IMR-90 (cell line): Measurements from ENCODE around the gene HECTD2. TPM values are rescaled to one million over a fixed set of nuclear protein-coding genes. Genes with fewer than 3 reads are reported as not detected.

Source experiments
- ATAC-seq: fragments of 200-7000 bp; cut with Tn5 transposase; 2 replicates; pipeline ENCODE4 v1.9.1; 2020; ENCODE audit warnings: low read depth, mild to moderate bottlenecking, moderate library complexity
- BruUV-seq: library from RNA; stranded (reverse); fragments of 400-500 nt; replicated peaks from 2 replicates; lab custom pipeline; 2021; lab: Mats Ljungman, UMichigan
- CTCF ChIA-PET: fragments of 300-600 bp; formaldehyde crosslinking; extraction: SDS; loops from one replicate; lab custom pipeline; 2021; ENCODE audit warnings: antibody characterized with exemption; lab: Yijun Ruan, JAX
- POLR2A ChIA-PET: fragments of 300-600 bp; sonication (Branson Sonifier 250); formaldehyde crosslinking; loops from one replicate; lab custom pipeline; 2022; ENCODE audit warnings: antibody characterized with exemption; ENCODE audit not compliant: unreplicated experiment; lab: Charles Lee
- DNase-seq: peaks from one replicate; pipeline ENCODE4 v3.0.0; 2013
- H2AFZ ChIP-seq: replicated peaks from 2 replicates; pipeline ENCODE3; 2013; ENCODE audit warnings: low read length, mild to moderate bottlenecking; ENCODE audit not compliant: poor library complexity
- H2AK5ac ChIP-seq: 2 replicates; pipeline ENCODE4 v1.6.1; 2013; ENCODE audit warnings: low read depth, low read length, inconsistent platforms
- H2AK9ac ChIP-seq: replicated peaks from 2 replicates; pipeline ENCODE3; 2013; ENCODE audit warnings: mild to moderate bottlenecking, low read depth, low read length, moderate library complexity; ENCODE audit not compliant: poor library complexity
- H2BK120ac ChIP-seq: 2 replicates; pipeline ENCODE4 v1.6.1; 2013; ENCODE audit warnings: low read depth, low read length, inconsistent platforms
- H2BK15ac ChIP-seq: 3 replicates; pipeline ENCODE4 v1.6.1; 2013; ENCODE audit warnings: low read depth, low read length, inconsistent platforms
- H2BK20ac ChIP-seq: 2 replicates; pipeline ENCODE4 v1.6.1; 2013; ENCODE audit warnings: low read depth, mild to moderate bottlenecking, inconsistent platforms, low read length, moderate library complexity
- H2BK5ac ChIP-seq: 2 replicates; pipeline ENCODE4 v1.6.1; 2013; ENCODE audit warnings: mild to moderate bottlenecking, low read depth, low read length, inconsistent platforms; ENCODE audit not compliant: poor library complexity, severe bottlenecking
- H3K14ac ChIP-seq: replicated peaks from 2 replicates; pipeline ENCODE4 v1.6.1; 2013; ENCODE audit warnings: low read depth, low read length, inconsistent platforms
- H3K18ac ChIP-seq: 2 replicates; pipeline ENCODE4 v1.6.1; 2013; ENCODE audit warnings: low read depth, low read length, control low read depth
- H3K23ac ChIP-seq: 2 replicates; pipeline ENCODE4 v1.6.1; 2013; ENCODE audit warnings: low read depth, low read length, inconsistent platforms
- H3K27ac ChIP-seq: 2 replicates; pipeline ENCODE4 v1.5.1; 2013; ENCODE audit warnings: mild to moderate bottlenecking, control low read depth, low read length; ENCODE audit not compliant: insufficient read depth
- H3K27me3 ChIP-seq: 2 replicates; pipeline ENCODE4 v1.6.1; 2013; ENCODE audit warnings: low read length; ENCODE audit not compliant: control insufficient read depth, insufficient read depth
- H3K36me3 ChIP-seq: 2 replicates; pipeline ENCODE4 v1.6.1; 2013; ENCODE audit warnings: low read length, mixed read lengths; ENCODE audit not compliant: control insufficient read depth, insufficient read depth
- H3K4ac ChIP-seq: 2 replicates; pipeline ENCODE4 v1.6.1; 2013; ENCODE audit warnings: low read depth, low read length, inconsistent platforms
- H3K4me1 ChIP-seq: 2 replicates; pipeline ENCODE4 v1.6.1; 2013; ENCODE audit warnings: low read length, mixed read lengths; ENCODE audit not compliant: control insufficient read depth, insufficient read depth
- H3K4me2 ChIP-seq: 2 replicates; pipeline ENCODE4 v1.6.1; 2013; ENCODE audit warnings: low read depth, mild to moderate bottlenecking, control low read depth, low read length, moderate library complexity
- H3K4me3 ChIP-seq: 2 replicates; pipeline ENCODE4 v1.5.1; 2013; ENCODE audit warnings: low read depth, mild to moderate bottlenecking, control low read depth, low read length, moderate library complexity; ENCODE audit not compliant: insufficient read depth
- H3K56ac ChIP-seq: 2 replicates; pipeline ENCODE4 v1.6.1; 2013; ENCODE audit warnings: low read length, inconsistent platforms; ENCODE audit not compliant: insufficient read depth; ENCODE audit errors: extremely low read depth
- H3K79me1 ChIP-seq, 2 experiments: 2 replicates each; pipeline ENCODE4 v1.6.1; 2013; ENCODE audit warnings: low read length in 2 of 2, inconsistent platforms in 1 of 2, low read depth in 1 of 2
- H3K9ac ChIP-seq: 2 replicates; pipeline ENCODE4 v1.6.1; 2013; ENCODE audit warnings: low read depth, low read length, control low read depth
- H3K9me1 ChIP-seq: 2 replicates; pipeline ENCODE4 v1.6.1; 2013; ENCODE audit warnings: low read length, inconsistent platforms; ENCODE audit not compliant: insufficient read depth
- H3K9me3 ChIP-seq: 2 replicates; pipeline ENCODE4 v1.6.1; 2013; ENCODE audit warnings: low read length; ENCODE audit not compliant: control insufficient read depth, insufficient read depth
- H4K20me1 ChIP-seq: 2 replicates; pipeline ENCODE4 v1.6.1; 2013; ENCODE audit warnings: low read length, inconsistent platforms; ENCODE audit not compliant: insufficient read depth
- H4K5ac ChIP-seq: 2 replicates; pipeline ENCODE4 v1.6.1; 2013; ENCODE audit warnings: mild to moderate bottlenecking, low read depth, low read length, control low read depth
- H4K8ac ChIP-seq, 2 experiments: 2 replicates each; pipeline ENCODE4 v1.6.1; 2013; ENCODE audit warnings: low read depth in 2 of 2, low read length in 2 of 2, control low read depth in 1 of 2, inconsistent platforms in 1 of 2
- H4K91ac ChIP-seq: 2 replicates; pipeline ENCODE4 v1.6.1; 2013; ENCODE audit warnings: low read depth, low read length, inconsistent platforms; ENCODE audit not compliant: insufficient read depth
- CTCF ChIP-seq: conservative IDR thresholded peaks from 2 replicates; pipeline ENCODE4 v1.5.1; 2012; ENCODE audit warnings: mild to moderate bottlenecking, low read depth, low read length, improper control_type of control experiment
- MAFK ChIP-seq: IDR thresholded peaks from 2 replicates; pipeline ENCODE4 v1.6.1; 2012; ENCODE audit warnings: low read depth, low read length, improper control_type of control experiment
- MAZ ChIP-seq: IDR thresholded peaks from 2 replicates; pipeline ENCODE4 v1.6.1; 2012; ENCODE audit warnings: low read depth, mild to moderate bottlenecking, low read length, improper control_type of control experiment, moderate library complexity, borderline replicate concordance
- MXI1 ChIP-seq: IDR thresholded peaks from 2 replicates; pipeline ENCODE4 v1.6.1; 2012; ENCODE audit warnings: low read depth, mild to moderate bottlenecking, low read length, moderate library complexity, borderline replicate concordance
- POLR2A ChIP-seq: IDR thresholded peaks from 2 replicates; pipeline ENCODE4 v1.6.1; 2012; ENCODE audit warnings: mild to moderate bottlenecking, low read depth, low read length
- RFX5 ChIP-seq: IDR thresholded peaks from 2 replicates; pipeline ENCODE4 v1.8.0; 2012; ENCODE audit warnings: low read depth, mild to moderate bottlenecking, low read length, moderate library complexity
- USF2 ChIP-seq: fragments of 150-350 bp; IDR thresholded peaks from 2 replicates; pipeline ENCODE4 v1.6.1; 2017; ENCODE audit warnings: mild to moderate bottlenecking, antibody characterized with exemption, low read length, low read depth
- WGBS, 2 experiments: methylation state at CpG; one replicate each; pipeline versions ENCODE4 v1.1.5 to v1.1.7; 2013; ENCODE audit warnings: missing lambda C conversion rate in 2 of 2; ENCODE audit not compliant: insufficient read length in 1 of 2; ENCODE audit errors: extremely low coverage in 2 of 2; 5-methylcytosine and 5-hydroxymethylcytosine counted together
- dilution Hi-C: fragments of 300-500 bp; cut with HindIII; formaldehyde crosslinking; loops from one replicate; pipeline ENCODE4 v1.14.3; 2018; ENCODE audit warnings: low sequenced_read_pairs; ENCODE audit not compliant: unreplicated experiment
- in situ Hi-C: fragments of 300-500 bp; cut with MboI; formaldehyde crosslinking; loops from 3 replicates; pipeline ENCODE4 v1.14.3; 2019; ENCODE audit warnings: low sequenced_read_pairs, inconsistent platforms, mixed read lengths
- intact Hi-C: fragments of 100-400 bp; cut with micrococcal nuclease; formaldehyde crosslinking; loops from 2 replicates; pipeline ENCODE4 v1.10.0; 2022
- polyA plus RNA-seq, 3 experiments: library from polyadenylated mRNA; depleted of rRNA; stranded (reverse); fragments of >200 nt; gene quantifications; 2 replicates each; pipeline ENCODE4 v1.2.3, GENCODE V29; 2012; ENCODE audit warnings: low replicate concordance in 1 of 3
- total RNA-seq: library from RNA; depleted of rRNA; stranded (reverse); fragments of >200 nt; gene quantifications from 2 replicates; pipeline ENCODE4 v1.2.3, GENCODE V29; 2012

Gene HECTD2
- total and polyA plus RNA-seq, 2 of the 4 experiments (the other 2 are of a cell fraction): 5.2 to 5.9 TPM

DNA sequence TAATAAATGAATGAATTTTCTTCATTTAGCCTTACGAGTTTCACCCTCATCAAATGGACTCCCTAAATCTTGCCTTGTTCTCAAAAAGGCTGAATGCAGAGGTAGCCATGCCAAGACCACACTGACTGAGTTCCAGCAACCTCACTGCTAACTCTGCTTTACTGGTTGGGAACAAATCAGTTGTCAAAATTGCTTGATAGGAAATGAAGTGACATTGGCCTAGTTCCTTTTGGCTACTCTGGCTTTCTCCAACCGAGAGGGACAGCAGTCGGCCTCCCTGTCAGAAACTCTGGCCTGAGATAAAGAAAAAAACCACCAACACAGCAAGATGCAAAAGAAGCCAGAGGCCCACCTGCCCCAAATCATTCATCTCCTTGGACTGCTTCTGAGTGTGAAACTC, 135.7 kb downstream of the HECTD2 start:
- no TSS peak for BruUV-seq
- Histone ChIP-seq H3K14ac (no peak overlapping the region), H3K18ac (no peak overlapping the region), H3K4me3 (no peak overlapping the region), H3K79me1 (no peaks in the 10 kb centered on the region), H3K4me2 (no peak overlapping the region), H3K27ac (no peak overlapping the region), H3K36me3 (no peaks in the 10 kb centered on the region), H4K20me1 (no peaks in the 10 kb centered on the region), H2BK20ac (no peak overlapping the region), H3K56ac (no peak overlapping the region), H3K4ac (no peak overlapping the region), H4K5ac (no peak overlapping the region), H2AK5ac (no peak overlapping the region), H4K91ac (no peak overlapping the region), H2AFZ (no peak overlapping the region), H4K8ac (no peak overlapping the region), H2BK120ac (no peak overlapping the region), H3K9me3 (peaks cover under 1% of the 10 kb centered on the region; the same call in 1 of the 2 replicates), H2BK5ac (no peak overlapping the region), H2BK15ac (no peak overlapping the region), H3K27me3 (no peaks in the 10 kb centered on the region), H3K9ac (no peak overlapping the region), H3K9me1 (no peaks in the 10 kb centered on the region), H3K4me1 (no peaks in the 10 kb centered on the region), H2AK9ac (no peak overlapping the region), H3K23ac (no peak overlapping the region)
- intact Hi-C loops (no loop called here), in situ Hi-C loops (no loop called here), dilution Hi-C loops (no loop called here)
- POLR2A ChIA-PET: no interaction called here
- ATAC-seq (no peak), DNase-seq (no peak)
- WGBS, 2 experiments: no CpG with 5 or more reads among the region's 3 CpGs
- CTCF ChIA-PET: no interaction called here
- TF ChIP-seq MXI1: no peak
- no peak for TF ChIP-seq USF2
- no peak for TF ChIP-seq RFX5
- TF ChIP-seq MAFK: no peak
- TF ChIP-seq POLR2A: no peak
- TF ChIP-seq CTCF: no peak
- no peak for TF ChIP-seq MAZ
